GM18909 (cell line): ENCODE data around the gene PARD6B.

Experiments used
- ATAC-seq: cut with Tn5 transposase; IDR thresholded peaks from one replicate; pipeline ENCODE4 v1.9.1; 2021; ENCODE audit warnings: mild to moderate bottlenecking; ENCODE audit not compliant: unreplicated experiment, poor library complexity

PARD6B gene

GRCh38 chr20:50721881-50722281 lies 9.5 kb upstream of the PARD6B start:
- no peak for ATAC-seq

- no peak for ATAC-seq
Measured at GRCh38 chr20:50722424-50723155, 8.8 kb upstream of the PARD6B start.

GRCh38 chr20:50723672-50724071 lies 7.7 kb upstream of the PARD6B start:
- no peak for ATAC-seq

GRCh38 chr20:50724112-50724725 lies 7.2 kb upstream of the PARD6B start:
- ATAC-seq: no peak

GRCh38 chr20:50724851-50725723 lies 6.3 kb upstream of the PARD6B start:
- no peak for ATAC-seq

GRCh38 chr20:50725724-50726005 lies 5.7 kb upstream of the PARD6B start:
- no peak for ATAC-seq

GRCh38 chr20:50726955-50727791 lies 4.2 kb upstream of the PARD6B start:
- ATAC-seq: no peak

GRCh38 chr20:50727792-50728485 lies 3.4 kb upstream of the PARD6B start:
- ATAC-seq: no peak

- no peak for ATAC-seq
Measured at GRCh38 chr20:50728486-50728980, 2.8 kb upstream of the PARD6B start.

- no peak for ATAC-seq
Measured at GRCh38 chr20:50728981-50729874, 2.2 kb upstream of the PARD6B start.

GRCh38 chr20:50729901-50730764 lies 1.2 kb upstream of the PARD6B start:
- ATAC-seq: no peak

- no peak for ATAC-seq
Measured at GRCh38 chr20:50730765-50731054, 670 bp upstream of the PARD6B start.

- ATAC-seq: no peak
Measured at GRCh38 chr20:50731930-50732690, 730 bp downstream of the PARD6B start.

- no peak for ATAC-seq
Measured at GRCh38 chr20:50733644-50734349, 2.4 kb downstream of the PARD6B start.

- no peak for ATAC-seq
Measured at GRCh38 chr20:50734730-50735679, 3.6 kb downstream of the PARD6B start.

GRCh38 chr20:50735813-50736212 lies 4.4 kb downstream of the PARD6B start:
- no peak for ATAC-seq
